HEK293T (cell line): ENCODE data around the gene LRFN5.
"Not testable (repeated sequence)": the region's sequence is repeated elsewhere in the genome, so short reads cannot be mapped to it uniquely, and the experiment has no call there.

Experiments used
- CTCF ChIA-PET: fragments of 350-600 bp; formaldehyde crosslinking; extraction: SDS; loops from one replicate; lab custom pipeline; 2021; ENCODE audit warnings: antibody characterized with exemption, inconsistent platforms; lab: Yijun Ruan, JAX
- POLR2A ChIA-PET: fragments of 350-600 bp; formaldehyde crosslinking; extraction: SDS; loops from one replicate; lab custom pipeline; 2020; ENCODE audit warnings: antibody characterized with exemption, inconsistent platforms; lab: Yijun Ruan, JAX
- DNase-seq: peaks from one replicate; pipeline ENCODE4 v3.0.0; 2012; ENCODE audit warnings: mixed read lengths; ENCODE audit errors: extremely low spot score
- ARNT ChIP-seq: fragments of 450-650 bp; IDR thresholded peaks from 2 replicates; pipeline ENCODE4 v1.6.1; 2017; ENCODE audit warnings: mild to moderate bottlenecking
- BHLHE40 ChIP-seq: fragments of 450-650 bp; IDR thresholded peaks from 2 replicates; pipeline ENCODE4 v1.6.1; 2016; ENCODE audit warnings: mild to moderate bottlenecking, moderate library complexity, borderline replicate concordance
- CTBP1 ChIP-seq: fragments of 450-650 bp; IDR thresholded peaks from 2 replicates; pipeline ENCODE4 v1.6.1; 2016; ENCODE audit warnings: borderline replicate concordance
- ELF4 ChIP-seq: fragments of 450-650 bp; IDR thresholded peaks from 2 replicates; pipeline ENCODE4 v1.6.1; 2017; ENCODE audit warnings: antibody characterized with exemption
- FOXA1 ChIP-seq: fragments of 450-650 bp; IDR thresholded peaks from 2 replicates; pipeline ENCODE4 v1.6.1; 2016; ENCODE audit warnings: mild to moderate bottlenecking
- FOXK2 ChIP-seq: fragments of 450-650 bp; IDR thresholded peaks from 2 replicates; pipeline ENCODE4 v1.6.1; 2016; ENCODE audit warnings: mild to moderate bottlenecking
- FOXM1 ChIP-seq: fragments of 450-650 bp; IDR thresholded peaks from 2 replicates; pipeline ENCODE4 v1.6.1; 2017; ENCODE audit warnings: mild to moderate bottlenecking, borderline replicate concordance
- HDGF ChIP-seq: fragments of 450-650 bp; IDR thresholded peaks from 2 replicates; pipeline ENCODE4 v1.6.1; 2017; ENCODE audit warnings: antibody characterized with exemption, borderline replicate concordance
- L3MBTL2 ChIP-seq: fragments of 450-650 bp; conservative IDR thresholded peaks from 2 replicates; pipeline ENCODE4 v1.6.1; 2016; ENCODE audit warnings: mild to moderate bottlenecking
- LEF1 ChIP-seq: fragments of 450-650 bp; IDR thresholded peaks from 2 replicates; pipeline ENCODE4 v1.6.1; 2017; ENCODE audit warnings: mild to moderate bottlenecking, borderline replicate concordance
- NFRKB ChIP-seq: fragments of 450-650 bp; IDR thresholded peaks from 2 replicates; pipeline ENCODE4 v1.6.1; 2016; ENCODE audit warnings: mild to moderate bottlenecking, moderate library complexity
- PKNOX1 ChIP-seq: fragments of 450-650 bp; IDR thresholded peaks from 2 replicates; pipeline ENCODE4 v1.6.1; 2016
- SP1 ChIP-seq: fragments of 450-650 bp; IDR thresholded peaks from 2 replicates; pipeline ENCODE4 v1.6.1; 2017
- SUZ12 ChIP-seq: fragments of 450-650 bp; IDR thresholded peaks from 2 replicates; pipeline ENCODE4 v1.6.1; 2016; ENCODE audit warnings: mild to moderate bottlenecking
- TARDBP ChIP-seq: fragments of 450-650 bp; IDR thresholded peaks from 2 replicates; pipeline ENCODE4 v1.6.1; 2016
- ZNF384 ChIP-seq: fragments of 450-650 bp; IDR thresholded peaks from 2 replicates; pipeline ENCODE4 v1.6.1; 2016

LRFN5 gene

GRCh38 chr14:41749429-41749828 is 142.8 kb downstream of the LRFN5 start:
- no peak for TF ChIP-seq FOXA1
- TF ChIP-seq FOXK2: no peak
- TF ChIP-seq L3MBTL2: no peak
- TF ChIP-seq PKNOX1: no peak
- TF ChIP-seq ZNF384: no peak
- TF ChIP-seq SP1: no peak
- no peak for TF ChIP-seq TARDBP
- no peak for TF ChIP-seq NFRKB
- ChIA-PET POLR2A (no interaction called here), CTCF (no interaction called here)
- no peak for DNase-seq

- POLR2A ChIA-PET, DNase-seq, CTCF ChIA-PET: not testable (repeated sequence)
Observed at GRCh38 chr14:41750575-41750974, 143.9 kb downstream of the LRFN5 start.

- DNase-seq: no peak
- TF ChIP-seq ARNT: no peak
- no peak for TF ChIP-seq FOXM1
- no peak for TF ChIP-seq CTBP1
- no peak for TF ChIP-seq BHLHE40
- TF ChIP-seq ELF4: no peak
- no peak for TF ChIP-seq LEF1
- no peak for TF ChIP-seq TARDBP
- TF ChIP-seq ZNF384: no peak
- TF ChIP-seq SUZ12: no peak
- no peak for TF ChIP-seq L3MBTL2
- ChIA-PET POLR2A (no interaction called here), CTCF (no interaction called here)
Observed at GRCh38 chr14:41758011-41758665, 151.5 kb downstream of the LRFN5 start.

- TF ChIP-seq ARNT: no peak
- TF ChIP-seq L3MBTL2: no peak
- TF ChIP-seq BHLHE40: no peak
- TF ChIP-seq LEF1: no peak
- TF ChIP-seq FOXK2: no peak
- TF ChIP-seq CTBP1: no peak
- TF ChIP-seq FOXM1: no peak
- no peak for TF ChIP-seq PKNOX1
- no peak for TF ChIP-seq FOXA1
- TF ChIP-seq SP1: no peak
- no peak for TF ChIP-seq SUZ12
- no peak for TF ChIP-seq ZNF384
- no peak for TF ChIP-seq NFRKB
- no peak for TF ChIP-seq HDGF
- no peak for TF ChIP-seq TARDBP
- TF ChIP-seq ELF4: no peak
- CTCF ChIA-PET: no interaction called here
- DNase-seq: no peak
- POLR2A ChIA-PET: no interaction called here
Observed at GRCh38 chr14:41761204-41761603, 154.5 kb downstream of the LRFN5 start.

DNA sequence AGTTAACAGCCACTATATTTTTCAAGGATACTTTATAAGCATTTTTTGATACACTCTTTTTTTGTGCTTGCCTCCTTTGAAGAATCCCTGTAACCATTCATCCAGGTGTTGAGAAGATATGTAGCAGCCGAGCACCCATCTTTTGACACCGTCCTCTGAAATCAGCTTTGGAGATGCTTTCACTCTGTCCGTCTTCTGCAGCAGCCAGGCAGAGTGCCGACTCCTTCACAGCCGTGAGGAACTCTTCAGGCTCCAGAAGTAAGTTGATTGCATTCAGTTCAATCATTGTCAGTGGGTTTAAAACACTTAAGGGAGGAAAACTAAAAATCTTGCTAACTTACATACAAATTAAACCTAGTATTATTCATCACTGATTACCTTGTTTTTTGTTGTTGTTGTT is 160.1 kb downstream of the LRFN5 start:
- DNase-seq: no peak
- CTCF ChIA-PET: no interaction called here
- TF ChIP-seq LEF1 (no peak), SP1 (no peak), BHLHE40 (no peak), NFRKB (no peak), FOXA1 (no peak)
- POLR2A ChIA-PET: no interaction called here

DNA sequence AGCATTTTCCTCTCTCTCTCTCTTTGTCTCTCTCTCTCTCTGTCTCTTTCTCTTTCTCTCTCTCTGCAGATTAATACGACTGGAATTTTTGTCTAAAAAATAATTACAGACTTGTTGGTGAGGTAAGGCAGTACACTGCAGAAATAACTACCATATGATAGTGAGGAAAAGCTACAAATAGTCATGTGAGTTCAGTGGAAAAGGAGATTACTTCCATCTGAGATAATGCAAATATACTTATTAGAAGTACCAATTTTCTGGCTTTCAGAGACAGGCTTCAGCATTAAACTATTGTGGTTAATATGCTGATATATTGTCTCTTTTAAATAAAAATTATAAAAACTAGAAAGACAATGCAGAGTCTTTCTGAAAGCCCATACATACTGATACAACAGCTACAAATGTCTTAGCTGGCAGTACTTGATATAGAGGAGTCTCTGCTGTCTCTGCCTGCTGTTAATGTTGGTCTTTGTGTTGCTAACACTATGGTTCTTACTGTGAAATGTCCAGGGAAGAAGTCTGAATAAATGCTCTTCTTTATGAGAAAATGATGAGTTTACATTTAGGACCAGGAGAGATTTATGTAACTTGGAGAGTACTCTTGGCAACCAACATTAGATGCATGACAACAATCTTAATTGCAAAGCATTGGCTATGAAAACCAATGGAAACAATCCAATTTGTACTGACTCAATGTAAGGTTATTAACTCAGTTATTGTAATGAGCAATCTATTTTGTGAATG is 167.0 kb downstream of the LRFN5 start:
- CTCF ChIA-PET: no interaction called here
- POLR2A ChIA-PET: no interaction called here
- DNase-seq: no peak
- no peak for TF ChIP-seq SP1
- TF ChIP-seq SUZ12: no peak
- no peak for TF ChIP-seq TARDBP
- TF ChIP-seq ZNF384: no peak
- TF ChIP-seq CTBP1: no peak
- no peak for TF ChIP-seq HDGF
- no peak for TF ChIP-seq LEF1
- no peak for TF ChIP-seq ELF4
- TF ChIP-seq FOXK2: no peak
- TF ChIP-seq FOXA1: no peak
- TF ChIP-seq NFRKB: no peak
- no peak for TF ChIP-seq FOXM1
- no peak for TF ChIP-seq BHLHE40
- TF ChIP-seq L3MBTL2: no peak
- TF ChIP-seq PKNOX1: no peak
- TF ChIP-seq ARNT: no peak
